HG03196 (cell line): ENCODE data around the gene AGRP.
"Not testable (repeated sequence)": the region's sequence is repeated elsewhere in the genome, so short reads cannot be mapped to it uniquely, and the experiment has no call there.

ENCODE experiments used
- ATAC-seq: cut with Tn5 transposase; IDR thresholded peaks from one replicate; pipeline ENCODE4 v1.9.1; 2021; ENCODE audit not compliant: unreplicated experiment

AGRP gene

GRCh38 chr16:67483150-67483549 lies at the start of gene AGRP:
TSS of gene AGRP (minus strand) at chr16:67483547. CDS start at chr16:67483398, 149 bp downstream.
- no peak for ATAC-seq

GRCh38 chr16:67531247-67531646 lies 47.9 kb upstream of the AGRP start:
- no peak for ATAC-seq

GRCh38 chr16:67530013-67530939 lies 46.9 kb upstream of the AGRP start:
- ATAC-seq: peak; percentile 50

GRCh38 chr16:67529582-67530012 lies 46.2 kb upstream of the AGRP start:
- no peak for ATAC-seq

- no peak for ATAC-seq
Measured at GRCh38 chr16:67528870-67529581, 45.7 kb upstream of the AGRP start.

- ATAC-seq: no peak
Measured at GRCh38 chr16:67528222-67528869, 45.0 kb upstream of the AGRP start, which contains the start of gene RIPOR1. TSS of gene RIPOR1 (plus strand) at chr16:67528829. CDS start at chr16:67538447, 9,618 bp downstream.

- ATAC-seq: no peak
Measured at GRCh38 chr16:67526149-67526791, 42.9 kb upstream of the AGRP start.

- ATAC-seq: no peak
Measured at GRCh38 chr16:67525176-67525860, 42.0 kb upstream of the AGRP start.

- ATAC-seq: peak; percentile 60
Measured at GRCh38 chr16:67521095-67521804, 37.9 kb upstream of the AGRP start.

GRCh38 chr16:67519242-67519641 lies 35.9 kb upstream of the AGRP start:
- no peak for ATAC-seq

- no peak for ATAC-seq
Measured at GRCh38 chr16:67518676-67519075, 35.3 kb upstream of the AGRP start.

GRCh38 chr16:67517661-67518423 lies 34.5 kb upstream of the AGRP start:
- ATAC-seq: peak; percentile 41

GRCh38 chr16:67517155-67517445 lies 33.8 kb upstream of the AGRP start:
- no peak for ATAC-seq

- no peak for ATAC-seq
Measured at GRCh38 chr16:67516296-67517154, 33.2 kb upstream of the AGRP start.

- ATAC-seq: peak; percentile 46
Measured at GRCh38 chr16:67514382-67514828, 31.1 kb upstream of the AGRP start.

- not testable (repeated sequence) for ATAC-seq
Measured at GRCh38 chr16:67513892-67514291, 30.5 kb upstream of the AGRP start.

- ATAC-seq: no peak
Measured at GRCh38 chr16:67509016-67509415, 25.7 kb upstream of the AGRP start.

- no peak for ATAC-seq
Measured at GRCh38 chr16:67506468-67506867, 23.1 kb upstream of the AGRP start.
